ENCODE data around the gene SLC1A2.

- TF ChIP-seq CTCF (IDR thresholded peaks at IDR 0.05): no peak
- no peak for TF ChIP-seq EP300 (IDR thresholded peaks at IDR 0.05)
Observed at GRCh38 chr11:35290876-35291275, 128.5 kb downstream of the SLC1A2 start.
